K562 (cell line): ENCODE measurements around the gene TMIGD3. TPM values are rescaled to one million over a fixed set of nuclear protein-coding genes. Genes with fewer than 3 reads are reported as not detected.
A peak's percentile ranks its signal among the peaks of the same experiment; 100 is the strongest.

Source experiments
- BACH1 ChIP-seq: fragments of 200-800 bp; sonication (Bioruptor generic); IDR thresholded peaks from 2 replicates; pipeline ENCODE4 v1.6.1; 2016; ENCODE audit warnings: missing genetic modification characterization, missing compliant biosample characterization
- CBX1 ChIP-seq: sonication (generic); IDR thresholded peaks from 2 replicates; pipeline ENCODE4 v1.6.1; 2016; ENCODE audit warnings: antibody characterized with exemption, low read depth, mild to moderate bottlenecking
- CREB1 ChIP-seq, 2 experiments: sonication (generic) in 1 of 2; formaldehyde crosslinking in 1 of 2; IDR thresholded peaks; 2 replicates each; pipeline versions ENCODE4 v1.6.1 to v1.8.0; 2012 to 2022; ENCODE audit warnings: inconsistent platforms in 1 of 2, mild to moderate bottlenecking in 1 of 2, missing genetic modification reagents in 1 of 2, moderate library complexity in 1 of 2
- CREM ChIP-seq: IDR thresholded peaks from 2 replicates; pipeline ENCODE4 v1.6.1; 2014; ENCODE audit warnings: antibody characterized with exemption, low read depth
- ERF ChIP-seq: fragments of 450-650 bp; formaldehyde crosslinking; IDR thresholded peaks from 2 replicates; pipeline ENCODE4 v1.4.0; 2020; ENCODE audit warnings: mild to moderate bottlenecking, mixed read lengths
- ETV6 ChIP-seq, 3 experiments: fragments of 150-350 bp in 1 of 3; sonication (generic) in 1 of 3; formaldehyde crosslinking in 1 of 3; IDR thresholded peaks; 2 replicates each; pipeline versions ENCODE4 v1.6.1 to v1.8.0; 2014 to 2022; ENCODE audit warnings: borderline replicate concordance in 2 of 3, low read depth in 2 of 3, antibody characterized with exemption in 1 of 3, low read length in 1 of 3, mild to moderate bottlenecking in 1 of 3, missing genetic modification reagents in 1 of 3
- FOXA3 ChIP-seq, 2 experiments: fragments of 450-650 bp in 1 of 2; sonication (generic) in 1 of 2; formaldehyde crosslinking; IDR thresholded peaks in 1 of 2; conservative IDR thresholded peaks in 1 of 2; 2 replicates each; pipeline versions ENCODE4 v1.4.0 to v1.8.0; 2020 to 2022; ENCODE audit warnings: mild to moderate bottlenecking in 2 of 2, missing genetic modification reagents in 1 of 2
- GTF2E2 ChIP-seq: fragments of 200-800 bp; sonication (Bioruptor generic); IDR thresholded peaks from 2 replicates; pipeline ENCODE4 v1.6.1; 2016; ENCODE audit warnings: missing genetic modification characterization, missing compliant biosample characterization
- HCFC1 ChIP-seq: IDR thresholded peaks from 2 replicates; pipeline ENCODE4 v1.6.1; 2012; ENCODE audit warnings: low read depth, low read length, improper control_type of control experiment
- HDAC1 ChIP-seq, 2 experiments: fragments of 450-650 bp; IDR thresholded peaks; 2 replicates each; pipeline ENCODE4 v1.6.1; 2016 to 2017; ENCODE audit warnings: inconsistent platforms in 1 of 2, mild to moderate bottlenecking in 1 of 2, moderate library complexity in 1 of 2
- JUN ChIP-seq, 2 experiments: sonication (generic) in 1 of 2; formaldehyde crosslinking in 1 of 2; IDR thresholded peaks; 2 replicates each; pipeline versions ENCODE4 v1.6.1 to v1.8.0; 2012 to 2022; ENCODE audit warnings: borderline replicate concordance in 2 of 2, mild to moderate bottlenecking in 2 of 2, improper control_type of control experiment in 1 of 2, low read depth in 1 of 2, low read length in 1 of 2, missing genetic modification reagents in 1 of 2
- KDM5B ChIP-seq: fragments of 200-600 bp; sonication (generic); IDR thresholded peaks from 2 replicates; pipeline ENCODE4 v1.6.1; 2012; ENCODE audit warnings: low read depth, mild to moderate bottlenecking, moderate library complexity, low read length, control low read depth, inconsistent platforms; ENCODE audit not compliant: insufficient replicate concordance
- MED1 ChIP-seq: sonication (generic); formaldehyde crosslinking; IDR thresholded peaks from 2 replicates; pipeline ENCODE4 v1.8.1; 2023; ENCODE audit warnings: missing genetic modification reagents, borderline replicate concordance
- NCOR1 ChIP-seq: fragments of 450-650 bp; IDR thresholded peaks from 2 replicates; pipeline ENCODE4 v1.6.1; 2016; ENCODE audit warnings: mild to moderate bottlenecking, moderate library complexity
- NFE2 ChIP-seq: IDR thresholded peaks from 2 replicates; pipeline ENCODE4 v1.6.1; 2014; ENCODE audit warnings: antibody characterized with exemption, low read depth
- NR1H2 ChIP-seq: sonication (generic); formaldehyde crosslinking; IDR thresholded peaks from 2 replicates; pipeline ENCODE4 v1.4.0; 2020; ENCODE audit warnings: mild to moderate bottlenecking, missing genetic modification reagents
- POLR2B ChIP-seq: fragments of 450-650 bp; IDR thresholded peaks from 2 replicates; pipeline ENCODE4 v1.6.1; 2018; ENCODE audit warnings: low read depth; ENCODE audit not compliant: partially characterized antibody
- RBBP5 ChIP-seq: fragments of 200-600 bp; sonication (generic); IDR thresholded peaks from 2 replicates; pipeline ENCODE4 v1.6.1; 2012; ENCODE audit warnings: borderline replicate concordance, mild to moderate bottlenecking, low read length, control low read depth, inconsistent platforms; ENCODE audit not compliant: insufficient read depth, poor library complexity, severe bottlenecking
- RNF2 ChIP-seq: sonication (generic); IDR thresholded peaks from 2 replicates; pipeline ENCODE4 v1.6.1; 2016
- ZFX ChIP-seq: sonication (generic); formaldehyde crosslinking; IDR thresholded peaks from 2 replicates; pipeline ENCODE4 v1.8.0; 2022; ENCODE audit warnings: mild to moderate bottlenecking, missing genetic modification reagents, moderate library complexity
- ZNF165 ChIP-seq: fragments of 250-450 bp; sonication (Bioruptor Pico); IDR thresholded peaks from 2 replicates; pipeline ENCODE4 v1.4.0; 2020; ENCODE audit warnings: borderline replicate concordance
- polyA plus RNA-seq, 8 experiments: library from polyadenylated mRNA; depleted of rRNA in 4 of 8; stranded (reverse) in 5 of 8; unstranded in 3 of 8; fragments of >200 nt; fragmentation: Nextera tagmentation in 2 of 8; fragmentation: Illumina TruSeq in 1 of 8; extraction: Ambion mirVana in 2 of 8; extraction: Trizol in 1 of 8; gene quantifications; 2 replicates each; pipeline versions ENCODE4 v1.2.1 to v1.2.3, GENCODE V29; 2011 to 2014; ENCODE audit warnings: inconsistent platforms in 1 of 8, missing spikeins in 1 of 8
- total RNA-seq, 7 experiments: library from RNA; depleted of rRNA in 6 of 7; stranded (reverse); fragments of >200 nt in 6 of 7; fragmentation: Illumina TruSeq in 2 of 7; extraction: Trizol in 2 of 7; gene quantifications; 2 replicates each; pipeline versions ENCODE4 v1.2.1 to v1.2.3, GENCODE V29; 2011 to 2021; ENCODE audit warnings: low replicate concordance in 1 of 7
- TF ChIP-seq, protein P1 (sequence below), 3 experiments: fragments of 200-800 bp in 1 of 3; fragments of 250-450 bp in 1 of 3; fragments of 450-650 bp in 1 of 3; sonication (Bioruptor Pico) in 1 of 3; sonication (Bioruptor generic) in 1 of 3; formaldehyde crosslinking in 1 of 3; IDR thresholded peaks; 2 replicates each; pipeline versions ENCODE4 v1.6.1 to v1.8.0; 2016 to 2022; ENCODE audit warnings: mild to moderate bottlenecking in 2 of 3, missing genetic modification characterization in 2 of 3, missing compliant biosample characterization in 1 of 3, moderate library complexity in 1 of 3

TMIGD3 gene
- total and polyA plus RNA-seq, 9 of the 15 experiments (the other 6 are each of a cell fraction or from before 2014, with no cell fraction given): 0.11 to 0.13 (median 0.11) TPM; not detected in 6

DNA sequence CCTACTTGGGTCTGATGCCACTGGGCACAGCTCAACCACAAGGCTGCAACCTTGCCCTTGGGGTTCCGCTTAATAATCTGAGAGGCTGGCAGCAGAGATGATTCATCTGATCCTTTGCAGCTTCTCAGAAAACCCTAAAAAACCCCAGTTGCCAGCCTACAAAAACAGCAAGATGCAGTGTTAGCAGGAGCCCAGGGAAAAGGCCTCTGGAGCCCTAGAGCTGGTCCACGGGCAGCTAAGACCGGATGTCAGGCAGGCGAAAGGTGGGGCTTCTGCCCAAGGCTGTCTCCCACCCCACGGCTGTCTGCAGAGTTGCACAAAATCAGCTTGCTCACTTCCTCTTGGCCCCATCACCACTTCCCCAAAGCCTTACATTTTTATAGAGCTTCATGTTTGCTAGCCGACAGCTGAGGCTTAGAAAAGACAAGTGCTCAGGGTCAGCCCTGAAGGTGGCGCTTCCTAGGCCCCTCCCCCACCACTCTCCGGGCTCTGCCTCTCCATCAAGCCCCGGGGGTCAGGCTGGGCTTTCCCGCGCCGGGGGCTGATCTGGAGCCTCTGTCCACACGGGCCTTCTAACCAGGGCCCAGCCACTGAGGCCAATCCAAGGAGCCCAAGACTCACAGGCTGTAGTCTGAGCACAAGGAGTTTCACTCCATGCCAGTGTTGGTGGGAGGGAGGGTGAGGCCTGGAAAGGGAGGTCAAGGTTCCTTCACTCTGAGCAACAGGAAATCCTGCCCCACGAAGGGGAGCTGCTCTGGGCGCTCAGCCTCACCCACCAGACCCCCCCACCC, 4.2 kb upstream of the TMIGD3 start (continued):
- TF ChIP-seq ETV6 (IDR thresholded peaks at IDR 0.05; ENCODE audit: borderline replicate concordance in 1 of 2, low read depth in 2 of 2, low read length in 1 of 2): peak; percentile 43 to 52; a peak in 1 of 4 replicates
- TF ChIP-seq ETV6 (CRISPR knock-in tag; IDR thresholded peaks at IDR 0.05; ENCODE audit: borderline replicate concordance): no peak
- peak; percentile 49 for TF ChIP-seq RBBP5
- TF ChIP-seq RNF2: peak; percentile 24; the same call in 1 of the 2 replicates
- TF ChIP-seq KDM5B: no peak
- TF ChIP-seq ZFX: peak; percentile 92
- TF ChIP-seq, protein P1, sequence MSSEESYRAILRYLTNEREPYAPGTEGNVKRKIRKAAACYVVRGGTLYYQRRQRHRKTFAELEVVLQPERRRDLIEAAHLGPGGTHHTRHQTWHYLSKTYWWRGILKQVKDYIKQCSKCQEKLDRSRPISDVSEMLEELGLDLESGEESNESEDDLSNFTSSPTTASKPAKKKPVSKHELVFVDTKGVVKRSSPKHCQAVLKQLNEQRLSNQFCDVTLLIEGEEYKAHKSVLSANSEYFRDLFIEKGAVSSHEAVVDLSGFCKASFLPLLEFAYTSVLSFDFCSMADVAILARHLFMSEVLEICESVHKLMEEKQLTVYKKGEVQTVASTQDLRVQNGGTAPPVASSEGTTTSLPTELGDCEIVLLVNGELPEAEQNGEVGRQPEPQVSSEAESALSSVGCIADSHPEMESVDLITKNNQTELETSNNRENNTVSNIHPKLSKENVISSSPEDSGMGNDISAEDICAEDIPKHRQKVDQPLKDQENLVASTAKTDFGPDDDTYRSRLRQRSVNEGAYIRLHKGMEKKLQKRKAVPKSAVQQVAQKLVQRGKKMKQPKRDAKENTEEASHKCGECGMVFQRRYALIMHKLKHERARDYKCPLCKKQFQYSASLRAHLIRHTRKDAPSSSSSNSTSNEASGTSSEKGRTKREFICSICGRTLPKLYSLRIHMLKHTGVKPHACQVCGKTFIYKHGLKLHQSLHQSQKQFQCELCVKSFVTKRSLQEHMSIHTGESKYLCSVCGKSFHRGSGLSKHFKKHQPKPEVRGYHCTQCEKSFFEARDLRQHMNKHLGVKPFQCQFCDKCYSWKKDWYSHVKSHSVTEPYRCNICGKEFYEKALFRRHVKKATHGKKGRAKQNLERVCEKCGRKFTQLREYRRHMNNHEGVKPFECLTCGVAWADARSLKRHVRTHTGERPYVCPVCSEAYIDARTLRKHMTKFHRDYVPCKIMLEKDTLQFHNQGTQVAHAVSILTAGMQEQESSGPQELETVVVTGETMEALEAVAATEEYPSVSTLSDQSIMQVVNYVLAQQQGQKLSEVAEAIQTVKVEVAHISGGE (CRISPR knock-in tag; IDR thresholded peaks at IDR 0.05): peak in 1 of 3 experiments; percentile 81; a peak in 1 of 6 replicates
- 0 out of 2 replicates have a peak, but pooled peaks have one; percentile 28 for TF ChIP-seq HCFC1
- 0 out of 2 replicates have a peak, but pooled peaks have one; percentile 61 for TF ChIP-seq NR1H2
- peak; percentile 48 for TF ChIP-seq POLR2B
- TF ChIP-seq FOXA3 (CRISPR knock-in tag; conservative IDR thresholded peaks at IDR 0.05 in 1 of 2, IDR thresholded peaks at IDR 0.05 in 1 of 2): no peak
- TF ChIP-seq NFE2: peak; percentile 32; the same call in 1 of the 2 replicates
- TF ChIP-seq MED1 (CRISPR knock-in tag): no peak
- peak in 1 of 2 experiments; percentile 55; a peak in 2 of 4 replicates for TF ChIP-seq HDAC1 (IDR thresholded peaks at IDR 0.05)
- TF ChIP-seq CREM: no peak
- TF ChIP-seq ZNF165 (CRISPR knock-in tag): no peak
- no peak for TF ChIP-seq CREB1 (IDR thresholded peaks at IDR 0.05)
- TF ChIP-seq CREB1 (CRISPR knock-in tag; IDR thresholded peaks at IDR 0.05): peak; percentile 8; the same call in 1 of the 2 replicates
- 0 out of 2 replicates have a peak, but pooled peaks have one; percentile 28 for TF ChIP-seq CBX1
- peak; percentile 40; the same call in 1 of the 2 replicates for TF ChIP-seq BACH1 (tag)
- peak; percentile 77 for TF ChIP-seq GTF2E2 (tag)
- TF ChIP-seq NCOR1: peak; percentile 11; the same call in 1 of the 2 replicates
- TF ChIP-seq JUN (IDR thresholded peaks at IDR 0.05; ENCODE audit: borderline replicate concordance, low read depth, low read length): no peak; the same call in 1 of the 2 replicates
- TF ChIP-seq JUN (CRISPR knock-in tag; IDR thresholded peaks at IDR 0.05; ENCODE audit: borderline replicate concordance): no peak
- TF ChIP-seq ERF (CRISPR knock-in tag): 0 out of 2 replicates have a peak, but pooled peaks have one; percentile 23
